ENCODE data around the gene GPHB5. TPM values are rescaled to one million over a fixed set of nuclear protein-coding genes. Genes with fewer than 3 reads are reported as not detected.
A peak's percentile ranks its signal among the peaks of the same experiment; 100 is the strongest.

Gene GPHB5
- total and polyA plus RNA-seq, 9 of the 15 experiments (the other 6 are each of a cell fraction or from before 2014, with no cell fraction given) = not detected

DNA sequence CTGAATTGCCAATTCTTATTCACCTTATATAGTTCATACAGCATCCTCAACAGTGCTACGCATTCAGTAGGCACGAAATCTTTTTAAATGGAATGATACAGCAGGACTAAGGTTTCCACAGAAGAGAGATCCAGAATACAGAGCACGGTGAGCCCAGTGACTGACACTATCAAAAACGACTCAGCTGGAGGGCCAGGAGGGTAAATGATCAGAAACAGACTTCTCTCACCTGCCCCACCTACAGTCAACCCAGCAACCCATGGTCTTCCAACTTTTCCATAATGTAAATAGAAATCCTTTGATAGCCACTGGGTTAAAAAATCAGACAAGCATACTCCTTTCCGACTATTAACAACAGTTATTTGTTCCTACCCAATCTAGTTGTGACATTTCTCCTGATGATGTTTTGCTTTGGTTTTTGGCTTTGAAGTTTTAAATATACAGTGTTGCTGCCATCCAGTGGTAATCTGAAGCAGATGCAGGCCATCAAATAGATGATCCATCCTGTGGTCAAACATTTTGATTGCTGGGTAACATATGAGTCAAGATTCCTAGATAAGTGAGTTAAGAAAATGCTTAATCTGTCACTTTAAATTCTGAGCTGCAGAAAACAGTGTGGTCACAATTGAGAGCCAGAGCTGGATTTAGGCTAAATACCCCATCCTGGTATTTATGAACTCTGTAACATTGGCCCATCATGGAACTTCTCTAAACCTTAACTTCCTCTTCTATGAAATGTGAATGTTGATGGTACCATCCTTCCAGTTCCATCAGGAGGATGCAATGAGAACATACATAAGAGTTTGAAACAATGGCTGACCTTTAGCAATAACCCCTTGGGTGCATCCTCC is 42.0 kb downstream of the GPHB5 start:
- peak; percentile 77 for FAIRE-seq
- H3K4me1 ChIP-seq (replicated peaks in 1 of 2; ENCODE audit: control insufficient read depth in 2 of 2, insufficient read depth in 2 of 2, low read length in 2 of 2) = no peaks in the 10 kb centered on the region
- no peaks in the 10 kb centered on the region for H3K36me3 ChIP-seq (ENCODE audit: control insufficient read depth, insufficient read depth, low read length)
- CTCF ChIA-PET (ENCODE audit: low intra/inter-chr PET ratio) = interaction anchor here (0.6 to 1.4 kb wide), 2 partner anchors 101 to 1098 kb away, joined by 3 read pairs; no protein-coding TSS in a partner anchor
- peak; percentile 26 to 40 (median 36) for DNase-seq (ENCODE audit: extremely low read depth in 1 of 4, low spot score in 3 of 4)
- WGBS (ENCODE audit: insufficient coverage, low coverage, missing lambda C conversion rate) = 0% methylated on average over 5 of the region's 5 CpGs
- H2AFZ ChIP-seq (ENCODE audit: low read depth, low read length) = no peak overlapping the region
- no peaks in the 10 kb centered on the region for H4K20me1 ChIP-seq (replicated peaks; ENCODE audit: control insufficient read depth, insufficient read depth, low read length)
- peak; percentile 52; the same call in 2 of the 3 replicates for ATAC-seq
- no peaks in the 10 kb centered on the region for H3K27me3 ChIP-seq (ENCODE audit: control insufficient read depth in 2 of 2, insufficient read depth in 2 of 2, low read length in 2 of 2)
- no peaks in the 10 kb centered on the region for H3K9me1 ChIP-seq (ENCODE audit: control insufficient read depth, insufficient read depth, low read length)
- intact Hi-C loops (cut with micrococcal nuclease) = loop anchor here (1.0 to 5.0 kb wide), 3 partner anchors 104 to 1113 kb away; no protein-coding TSS in a partner anchor
- no peak overlapping the region for H3K27ac ChIP-seq (ENCODE audit: extremely low read depth, low read depth, low read length)
- no peak overlapping the region for H3K4me3 ChIP-seq
- H3K9me3 ChIP-seq (replicated peaks; ENCODE audit: control insufficient read depth, insufficient read depth, low read depth, low read length) = no peaks in the 10 kb centered on the region
- H3K9ac ChIP-seq (ENCODE audit: insufficient read depth in 1 of 2, low read depth in 2 of 2, low read length in 2 of 2) = no peak overlapping the region
- H3K4me2 ChIP-seq (ENCODE audit: insufficient read depth, low read length) = no peak overlapping the region
- POLR2A ChIA-PET = interaction anchor here (0.7 kb wide), 1 partner anchor 142 kb away, joined by 3 read pairs; no protein-coding TSS in a partner anchor
- H3K79me2 ChIP-seq (ENCODE audit: control insufficient read depth, insufficient read depth, low read length) = no peaks in the 10 kb centered on the region
- in situ Hi-C loops (cut with MboI) = loop anchor here (10.0 to 25.0 kb wide), 2 partner anchors 1102 to 1389 kb away; no protein-coding TSS in a partner anchor
- BruUV-seq (replicated peaks) = no TSS peak
- TF ChIP-seq, protein P1, sequence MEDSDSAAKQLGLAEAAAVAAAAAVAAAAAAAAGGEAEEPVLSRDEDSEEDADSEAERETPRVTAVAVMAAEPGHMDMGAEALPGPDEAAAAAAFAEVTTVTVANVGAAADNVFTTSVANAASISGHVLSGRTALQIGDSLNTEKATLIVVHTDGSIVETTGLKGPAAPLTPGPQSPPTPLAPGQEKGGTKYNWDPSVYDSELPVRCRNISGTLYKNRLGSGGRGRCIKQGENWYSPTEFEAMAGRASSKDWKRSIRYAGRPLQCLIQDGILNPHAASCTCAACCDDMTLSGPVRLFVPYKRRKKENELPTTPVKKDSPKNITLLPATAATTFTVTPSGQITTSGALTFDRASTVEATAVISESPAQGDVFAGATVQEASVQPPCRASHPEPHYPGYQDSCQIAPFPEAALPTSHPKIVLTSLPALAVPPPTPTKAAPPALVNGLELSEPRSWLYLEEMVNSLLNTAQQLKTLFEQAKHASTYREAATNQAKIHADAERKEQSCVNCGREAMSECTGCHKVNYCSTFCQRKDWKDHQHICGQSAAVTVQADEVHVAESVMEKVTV (CRISPR knock-in tag; IDR thresholded peaks at IDR 0.05) = peak; percentile 51
- TF ChIP-seq TCF7 (IDR thresholded peaks at IDR 0.05; ENCODE audit: borderline replicate concordance) (no peak), RAD21 (CRISPR knock-in tag; conservative IDR thresholded peaks at IDR 0.05 in 1 of 2, IDR thresholded peaks at IDR 0.05 in 1 of 2) (peak; percentile 77 to 80), ZNF134 (CRISPR knock-in tag; conservative IDR thresholded peaks at IDR 0.05) (0 out of 2 replicates have a peak, but pooled peaks have one; percentile 40), XRCC5 (IDR thresholded peaks at IDR 0.05; ENCODE audit: low read depth, low read length) (no peak), NBN (IDR thresholded peaks at IDR 0.05; ENCODE audit: low read depth) (no peak), HCFC1 (IDR thresholded peaks at IDR 0.05; ENCODE audit: low read depth, low read length) (no peak), REST (IDR thresholded peaks at IDR 0.05; ENCODE audit: borderline replicate concordance) (peak; percentile 64), REST (CRISPR knock-in tag; IDR thresholded peaks at IDR 0.05; ENCODE audit: low read depth) (no peak)

Measured in K562 (cell line).